K562 (cell line): ENCODE measurements around the gene EVL. TPM values are rescaled to one million over a fixed set of nuclear protein-coding genes. Genes with fewer than 3 reads are reported as not detected.

Experiments used
- PHF21A ChIP-seq: fragments of 450-650 bp; IDR thresholded peaks from 2 replicates; pipeline ENCODE4 v1.6.1; 2017; ENCODE audit warnings: low read depth, borderline replicate concordance
- RCOR1 ChIP-seq, 2 experiments: IDR thresholded peaks; 2 replicates each; pipeline ENCODE4 v1.6.1; 2012; ENCODE audit warnings: low read depth in 2 of 2, low read length in 2 of 2, borderline replicate concordance in 1 of 2, improper control_type of control experiment in 1 of 2
- TAL1 ChIP-seq: fragments of 450-650 bp; IDR thresholded peaks from 2 replicates; pipeline ENCODE4 v1.6.1; 2016; ENCODE audit warnings: mild to moderate bottlenecking
- ZNF75A ChIP-seq: fragments of 450-650 bp; formaldehyde crosslinking; IDR thresholded peaks from 2 replicates; pipeline ENCODE4 v1.4.0; 2020; ENCODE audit warnings: mild to moderate bottlenecking
- polyA plus RNA-seq, 8 experiments: library from polyadenylated mRNA; depleted of rRNA in 4 of 8; stranded (reverse) in 5 of 8; unstranded in 3 of 8; fragments of >200 nt; fragmentation: Nextera tagmentation in 2 of 8; fragmentation: Illumina TruSeq in 1 of 8; extraction: Ambion mirVana in 2 of 8; extraction: Trizol in 1 of 8; gene quantifications; 2 replicates each; pipeline versions ENCODE4 v1.2.1 to v1.2.3, GENCODE V29; 2011 to 2014; ENCODE audit warnings: inconsistent platforms in 1 of 8, missing spikeins in 1 of 8
- total RNA-seq, 7 experiments: library from RNA; depleted of rRNA in 6 of 7; stranded (reverse); fragments of >200 nt in 6 of 7; fragmentation: Illumina TruSeq in 2 of 7; extraction: Trizol in 2 of 7; gene quantifications; 2 replicates each; pipeline versions ENCODE4 v1.2.1 to v1.2.3, GENCODE V29; 2011 to 2021; ENCODE audit warnings: low replicate concordance in 1 of 7
- TF ChIP-seq, protein P1 (sequence below), 2 experiments: fragments of 450-650 bp; formaldehyde crosslinking in 1 of 2; IDR thresholded peaks; 2 replicates each; pipeline versions ENCODE4 v1.4.0 to v1.6.1; 2014 to 2020; ENCODE audit warnings: mild to moderate bottlenecking in 2 of 2, borderline replicate concordance in 1 of 2, low read depth in 1 of 2
- TF ChIP-seq, protein P2 (sequence below), 2 experiments: IDR thresholded peaks; 2 replicates each; pipeline ENCODE4 v1.6.1; 2012; ENCODE audit warnings: improper control_type of control experiment in 2 of 2, low read depth in 2 of 2, low read length in 2 of 2, borderline replicate concordance in 1 of 2
- TF ChIP-seq, protein P3 (sequence below): sonication (generic); IDR thresholded peaks from 2 replicates; pipeline ENCODE4 v1.6.1; 2016
- TF ChIP-seq, protein P4 (sequence below): fragments of 250-450 bp; sonication (Bioruptor Pico); IDR thresholded peaks from 2 replicates; pipeline ENCODE4 v1.4.0; 2020; ENCODE audit warnings: mild to moderate bottlenecking, moderate library complexity
- TF ChIP-seq, protein P5 (sequence below): fragments of 450-650 bp; formaldehyde crosslinking; IDR thresholded peaks from 2 replicates; pipeline ENCODE4 v1.4.0; 2020; ENCODE audit warnings: mild to moderate bottlenecking, mixed read lengths

EVL gene
- total and polyA plus RNA-seq, 9 of the 15 experiments (the other 6 are each of a cell fraction or from before 2014, with no cell fraction given) = 2.9 to 43.4 (median 23.9) TPM

DNA sequence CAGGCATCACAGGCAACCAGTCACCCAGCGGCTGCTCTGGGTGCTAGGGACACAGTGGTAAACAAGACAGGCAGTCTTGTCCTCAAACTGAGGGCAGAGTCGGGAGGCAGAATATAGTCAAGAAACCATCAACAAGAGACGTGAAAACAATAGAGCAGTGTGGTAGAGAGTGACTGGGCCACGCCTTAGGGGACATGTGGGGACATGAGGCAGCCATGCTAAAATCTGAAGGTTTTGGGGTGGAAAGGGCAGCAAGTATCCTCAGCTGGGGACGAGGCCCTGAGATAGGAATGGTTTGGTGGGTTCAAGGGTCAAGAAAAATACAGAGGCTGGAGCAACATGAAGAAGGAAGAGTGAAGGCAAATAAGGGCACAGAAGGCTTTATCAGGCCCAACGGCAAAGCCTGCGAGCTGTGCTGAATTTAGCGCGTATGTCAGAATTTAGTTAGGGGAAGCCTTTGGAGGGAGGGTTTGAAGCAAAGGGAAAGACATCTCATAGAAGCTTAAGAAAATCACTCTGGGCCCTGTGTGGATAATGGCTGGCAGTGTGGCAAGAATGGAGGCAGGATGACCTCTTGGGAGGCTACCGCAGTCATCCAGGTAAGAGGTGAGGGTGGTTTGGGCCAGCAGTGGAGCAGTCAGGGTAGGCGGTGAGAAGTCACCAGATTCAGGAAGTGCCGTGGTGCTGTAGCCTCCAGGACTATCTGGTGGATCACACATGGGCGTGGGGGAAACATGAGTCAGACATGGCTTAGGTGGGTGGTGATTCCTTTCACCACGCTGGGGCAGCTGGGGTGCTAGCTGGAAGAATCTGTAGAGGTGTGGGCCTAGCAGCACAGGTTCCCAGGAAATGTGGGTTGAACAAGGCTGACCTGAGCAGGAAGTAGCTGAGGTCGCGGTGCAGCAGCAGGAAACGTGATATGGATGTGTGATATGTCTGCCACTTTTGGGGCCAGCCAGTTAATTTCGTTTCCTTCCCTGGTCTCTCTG, 3.0 kb downstream of the EVL start (continued):
- TF ChIP-seq, protein P1, sequence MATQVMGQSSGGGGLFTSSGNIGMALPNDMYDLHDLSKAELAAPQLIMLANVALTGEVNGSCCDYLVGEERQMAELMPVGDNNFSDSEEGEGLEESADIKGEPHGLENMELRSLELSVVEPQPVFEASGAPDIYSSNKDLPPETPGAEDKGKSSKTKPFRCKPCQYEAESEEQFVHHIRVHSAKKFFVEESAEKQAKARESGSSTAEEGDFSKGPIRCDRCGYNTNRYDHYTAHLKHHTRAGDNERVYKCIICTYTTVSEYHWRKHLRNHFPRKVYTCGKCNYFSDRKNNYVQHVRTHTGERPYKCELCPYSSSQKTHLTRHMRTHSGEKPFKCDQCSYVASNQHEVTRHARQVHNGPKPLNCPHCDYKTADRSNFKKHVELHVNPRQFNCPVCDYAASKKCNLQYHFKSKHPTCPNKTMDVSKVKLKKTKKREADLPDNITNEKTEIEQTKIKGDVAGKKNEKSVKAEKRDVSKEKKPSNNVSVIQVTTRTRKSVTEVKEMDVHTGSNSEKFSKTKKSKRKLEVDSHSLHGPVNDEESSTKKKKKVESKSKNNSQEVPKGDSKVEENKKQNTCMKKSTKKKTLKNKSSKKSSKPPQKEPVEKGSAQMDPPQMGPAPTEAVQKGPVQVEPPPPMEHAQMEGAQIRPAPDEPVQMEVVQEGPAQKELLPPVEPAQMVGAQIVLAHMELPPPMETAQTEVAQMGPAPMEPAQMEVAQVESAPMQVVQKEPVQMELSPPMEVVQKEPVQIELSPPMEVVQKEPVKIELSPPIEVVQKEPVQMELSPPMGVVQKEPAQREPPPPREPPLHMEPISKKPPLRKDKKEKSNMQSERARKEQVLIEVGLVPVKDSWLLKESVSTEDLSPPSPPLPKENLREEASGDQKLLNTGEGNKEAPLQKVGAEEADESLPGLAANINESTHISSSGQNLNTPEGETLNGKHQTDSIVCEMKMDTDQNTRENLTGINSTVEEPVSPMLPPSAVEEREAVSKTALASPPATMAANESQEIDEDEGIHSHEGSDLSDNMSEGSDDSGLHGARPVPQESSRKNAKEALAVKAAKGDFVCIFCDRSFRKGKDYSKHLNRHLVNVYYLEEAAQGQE (IDR thresholded peaks at IDR 0.05; ENCODE audit: borderline replicate concordance) = peak; percentile 22; the same call in 1 of the 2 replicates
- TF ChIP-seq, protein P1 (CRISPR knock-in tag; IDR thresholded peaks at IDR 0.05; ENCODE audit: low read depth) = no peak
- TF ChIP-seq, protein P2, sequence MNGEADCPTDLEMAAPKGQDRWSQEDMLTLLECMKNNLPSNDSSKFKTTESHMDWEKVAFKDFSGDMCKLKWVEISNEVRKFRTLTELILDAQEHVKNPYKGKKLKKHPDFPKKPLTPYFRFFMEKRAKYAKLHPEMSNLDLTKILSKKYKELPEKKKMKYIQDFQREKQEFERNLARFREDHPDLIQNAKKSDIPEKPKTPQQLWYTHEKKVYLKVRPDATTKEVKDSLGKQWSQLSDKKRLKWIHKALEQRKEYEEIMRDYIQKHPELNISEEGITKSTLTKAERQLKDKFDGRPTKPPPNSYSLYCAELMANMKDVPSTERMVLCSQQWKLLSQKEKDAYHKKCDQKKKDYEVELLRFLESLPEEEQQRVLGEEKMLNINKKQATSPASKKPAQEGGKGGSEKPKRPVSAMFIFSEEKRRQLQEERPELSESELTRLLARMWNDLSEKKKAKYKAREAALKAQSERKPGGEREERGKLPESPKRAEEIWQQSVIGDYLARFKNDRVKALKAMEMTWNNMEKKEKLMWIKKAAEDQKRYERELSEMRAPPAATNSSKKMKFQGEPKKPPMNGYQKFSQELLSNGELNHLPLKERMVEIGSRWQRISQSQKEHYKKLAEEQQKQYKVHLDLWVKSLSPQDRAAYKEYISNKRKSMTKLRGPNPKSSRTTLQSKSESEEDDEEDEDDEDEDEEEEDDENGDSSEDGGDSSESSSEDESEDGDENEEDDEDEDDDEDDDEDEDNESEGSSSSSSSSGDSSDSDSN (IDR thresholded peaks at IDR 0.05; ENCODE audit: borderline replicate concordance in 1 of 2, low read depth in 2 of 2, low read length in 2 of 2) = 0 out of 4 replicates have a peak, but pooled peaks of 1 of the 2 experiments have one; percentile 56
- TF ChIP-seq ZNF75A (CRISPR knock-in tag) (no peak), PHF21A (no peak), RCOR1 (IDR thresholded peaks at IDR 0.05; ENCODE audit: borderline replicate concordance in 1 of 2, low read depth in 2 of 2, low read length in 2 of 2) (peak in 1 of 2 experiments; percentile 69; a peak in 2 of 4 replicates), TAL1 (peak; percentile 48)
- TF ChIP-seq, protein P3, sequence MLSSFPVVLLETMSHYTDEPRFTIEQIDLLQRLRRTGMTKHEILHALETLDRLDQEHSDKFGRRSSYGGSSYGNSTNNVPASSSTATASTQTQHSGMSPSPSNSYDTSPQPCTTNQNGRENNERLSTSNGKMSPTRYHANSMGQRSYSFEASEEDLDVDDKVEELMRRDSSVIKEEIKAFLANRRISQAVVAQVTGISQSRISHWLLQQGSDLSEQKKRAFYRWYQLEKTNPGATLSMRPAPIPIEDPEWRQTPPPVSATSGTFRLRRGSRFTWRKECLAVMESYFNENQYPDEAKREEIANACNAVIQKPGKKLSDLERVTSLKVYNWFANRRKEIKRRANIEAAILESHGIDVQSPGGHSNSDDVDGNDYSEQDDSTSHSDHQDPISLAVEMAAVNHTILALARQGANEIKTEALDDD = peak; percentile 83
- TF ChIP-seq, protein P4, sequence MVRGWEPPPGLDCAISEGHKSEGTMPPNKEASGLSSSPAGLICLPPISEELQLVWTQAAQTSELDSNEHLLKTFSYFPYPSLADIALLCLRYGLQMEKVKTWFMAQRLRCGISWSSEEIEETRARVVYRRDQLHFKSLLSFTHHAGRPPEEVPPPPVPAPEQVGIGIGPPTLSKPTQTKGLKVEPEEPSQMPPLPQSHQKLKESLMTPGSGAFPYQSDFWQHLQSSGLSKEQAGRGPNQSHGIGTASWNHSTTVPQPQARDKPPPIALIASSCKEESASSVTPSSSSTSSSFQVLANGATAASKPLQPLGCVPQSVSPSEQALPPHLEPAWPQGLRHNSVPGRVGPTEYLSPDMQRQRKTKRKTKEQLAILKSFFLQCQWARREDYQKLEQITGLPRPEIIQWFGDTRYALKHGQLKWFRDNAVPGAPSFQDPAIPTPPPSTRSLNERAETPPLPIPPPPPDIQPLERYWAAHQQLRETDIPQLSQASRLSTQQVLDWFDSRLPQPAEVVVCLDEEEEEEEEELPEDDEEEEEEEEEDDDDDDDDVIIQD = no peak
- TF ChIP-seq, protein P5, sequence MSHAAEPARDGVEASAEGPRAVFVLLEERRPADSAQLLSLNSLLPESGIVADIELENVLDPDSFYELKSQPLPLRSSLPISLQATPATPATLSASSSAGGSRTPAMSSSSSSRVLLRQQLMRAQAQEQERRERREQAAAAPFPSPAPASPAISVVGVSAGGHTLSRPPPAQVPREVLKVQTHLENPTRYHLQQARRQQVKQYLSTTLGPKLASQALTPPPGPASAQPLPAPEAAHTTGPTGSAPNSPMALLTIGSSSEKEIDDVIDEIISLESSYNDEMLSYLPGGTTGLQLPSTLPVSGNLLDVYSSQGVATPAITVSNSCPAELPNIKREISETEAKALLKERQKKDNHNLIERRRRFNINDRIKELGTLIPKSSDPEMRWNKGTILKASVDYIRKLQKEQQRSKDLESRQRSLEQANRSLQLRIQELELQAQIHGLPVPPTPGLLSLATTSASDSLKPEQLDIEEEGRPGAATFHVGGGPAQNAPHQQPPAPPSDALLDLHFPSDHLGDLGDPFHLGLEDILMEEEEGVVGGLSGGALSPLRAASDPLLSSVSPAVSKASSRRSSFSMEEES = no peak
